Astrocyte (in vitro differentiated cells and primary cell): ENCODE data around the gene PODNL1. TPM values are rescaled to one million over a fixed set of nuclear protein-coding genes. Genes with fewer than 3 reads are reported as not detected.

Source experiments
- DNase-seq: peaks from one replicate; pipeline ENCODE4 v3.0.0-alpha.2; 2010; ENCODE audit warnings: low read depth
- FAIRE-seq: peaks from 2 replicates; lab custom pipeline; 2011; peaks lifted over from hg19 to GRCh38; lab: Jason Lieb, UNC
- H2AFZ ChIP-seq: 2 replicates; pipeline ENCODE4 v1.6.0; 2012; ENCODE audit warnings: low read depth, low read length, inconsistent platforms
- H3K27ac ChIP-seq: 2 replicates; pipeline ENCODE4 v1.5.1; 2011; ENCODE audit warnings: low read depth, low read length, inconsistent platforms
- H3K27me3 ChIP-seq: 2 replicates; pipeline ENCODE4 v1.6.0; 2011; ENCODE audit warnings: low read length, inconsistent platforms; ENCODE audit not compliant: insufficient read depth
- H3K36me3 ChIP-seq: 2 replicates; pipeline ENCODE4 v1.5.1; 2011; ENCODE audit warnings: low read length, inconsistent platforms; ENCODE audit not compliant: insufficient read depth
- H3K4me1 ChIP-seq: 2 replicates; pipeline ENCODE4 v1.5.1; 2011; ENCODE audit warnings: low read length, inconsistent platforms; ENCODE audit not compliant: insufficient read depth
- H3K4me2 ChIP-seq: 2 replicates; pipeline ENCODE4 v1.6.0; 2012; ENCODE audit warnings: low read length, inconsistent platforms
- H3K4me3 ChIP-seq: 2 replicates; pipeline ENCODE4 v1.5.1; 2011; ENCODE audit warnings: low read depth, mild to moderate bottlenecking, low read length, inconsistent platforms; ENCODE audit not compliant: insufficient read depth
- H3K79me2 ChIP-seq: 2 replicates; pipeline ENCODE4 v1.6.0; 2012; ENCODE audit warnings: mild to moderate bottlenecking, low read length, inconsistent platforms; ENCODE audit not compliant: insufficient read depth
- H3K9ac ChIP-seq: 2 replicates; pipeline ENCODE4 v1.6.0; 2012; ENCODE audit warnings: mild to moderate bottlenecking, low read length, inconsistent platforms
- H3K9me3 ChIP-seq: 2 replicates; pipeline ENCODE4 v1.5.1; 2012; ENCODE audit warnings: low read depth, mild to moderate bottlenecking, low read length, inconsistent platforms; ENCODE audit not compliant: insufficient read depth
- H4K20me1 ChIP-seq: 2 replicates; pipeline ENCODE4 v1.6.0; 2012; ENCODE audit warnings: low read length, inconsistent platforms; ENCODE audit not compliant: insufficient read depth
- H3K27ac Mint-ChIP-seq: one replicate; pipeline ENCODE4 v1.8.0; 2021; ENCODE audit warnings: mild to moderate bottlenecking, mixed read lengths; ENCODE audit not compliant: unreplicated experiment
- H3K27me3 Mint-ChIP-seq: one replicate; pipeline ENCODE4 v1.8.0; 2021; ENCODE audit warnings: low read depth, mixed read lengths; ENCODE audit not compliant: unreplicated experiment
- H3K36me3 Mint-ChIP-seq: one replicate; pipeline ENCODE4 v1.8.0; 2021; ENCODE audit warnings: low read depth, mixed read lengths; ENCODE audit not compliant: unreplicated experiment
- H3K4me1 Mint-ChIP-seq: one replicate; pipeline ENCODE4 v1.8.0; 2021; ENCODE audit warnings: low read depth, mixed read lengths; ENCODE audit not compliant: unreplicated experiment
- H3K4me3 Mint-ChIP-seq: one replicate; pipeline ENCODE4 v1.8.0; 2021; ENCODE audit warnings: mild to moderate bottlenecking, moderate library complexity, mixed read lengths; ENCODE audit not compliant: unreplicated experiment
- H3K9me3 Mint-ChIP-seq: one replicate; pipeline ENCODE4 v1.8.0; 2021; ENCODE audit warnings: mild to moderate bottlenecking, mixed read lengths; ENCODE audit not compliant: unreplicated experiment
- EZH2 ChIP-seq: IDR thresholded peaks from 2 replicates; pipeline ENCODE4 v1.6.1; 2012; ENCODE audit warnings: mild to moderate bottlenecking, low read length, inconsistent platforms; ENCODE audit not compliant: insufficient read depth
- total RNA-seq: library from RNA; stranded (reverse); gene quantifications from 2 replicates; pipeline ENCODE4 v1.2.1, GENCODE V29; 2021
- TF ChIP-seq, protein P1 (sequence below): IDR thresholded peaks from 2 replicates; pipeline ENCODE4 v1.5.1; 2011; ENCODE audit warnings: low read depth, mild to moderate bottlenecking, inconsistent platforms, low read length, moderate library complexity; ENCODE audit not compliant: insufficient read depth

Gene PODNL1
- total RNA-seq, 1 donor from 2014 or later, result 3.3 TPM

DNA sequence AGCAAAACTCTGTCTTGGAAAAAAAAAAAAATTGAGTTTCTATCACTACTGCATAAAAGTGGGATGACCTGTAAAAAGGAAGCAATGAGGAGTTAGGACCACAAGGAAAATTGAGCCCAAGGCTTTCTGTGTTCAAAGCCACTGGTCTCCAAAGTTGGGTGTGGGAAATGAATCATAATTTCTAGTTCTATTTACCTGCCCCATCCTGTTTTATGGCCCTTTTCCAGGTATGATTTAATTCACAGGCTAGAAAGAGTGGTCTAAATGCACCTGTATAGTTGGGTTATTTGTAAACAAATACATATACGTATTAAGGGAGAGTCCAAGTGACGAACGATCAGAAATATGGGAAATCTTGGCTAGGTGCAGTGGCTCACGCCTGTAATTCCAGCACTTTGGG, 8.2 kb upstream of the PODNL1 start:
- no peaks in the 10 kb centered on the region for H3K9me3 ChIP-seq
- no peak for DNase-seq
- H3K27ac ChIP-seq, result no peak overlapping the region
- H4K20me1 ChIP-seq, result no peaks in the 10 kb centered on the region
- H3K36me3 ChIP-seq, result no peaks in the 10 kb centered on the region
- no peak for TF ChIP-seq EZH2
- TF ChIP-seq, protein P1, sequence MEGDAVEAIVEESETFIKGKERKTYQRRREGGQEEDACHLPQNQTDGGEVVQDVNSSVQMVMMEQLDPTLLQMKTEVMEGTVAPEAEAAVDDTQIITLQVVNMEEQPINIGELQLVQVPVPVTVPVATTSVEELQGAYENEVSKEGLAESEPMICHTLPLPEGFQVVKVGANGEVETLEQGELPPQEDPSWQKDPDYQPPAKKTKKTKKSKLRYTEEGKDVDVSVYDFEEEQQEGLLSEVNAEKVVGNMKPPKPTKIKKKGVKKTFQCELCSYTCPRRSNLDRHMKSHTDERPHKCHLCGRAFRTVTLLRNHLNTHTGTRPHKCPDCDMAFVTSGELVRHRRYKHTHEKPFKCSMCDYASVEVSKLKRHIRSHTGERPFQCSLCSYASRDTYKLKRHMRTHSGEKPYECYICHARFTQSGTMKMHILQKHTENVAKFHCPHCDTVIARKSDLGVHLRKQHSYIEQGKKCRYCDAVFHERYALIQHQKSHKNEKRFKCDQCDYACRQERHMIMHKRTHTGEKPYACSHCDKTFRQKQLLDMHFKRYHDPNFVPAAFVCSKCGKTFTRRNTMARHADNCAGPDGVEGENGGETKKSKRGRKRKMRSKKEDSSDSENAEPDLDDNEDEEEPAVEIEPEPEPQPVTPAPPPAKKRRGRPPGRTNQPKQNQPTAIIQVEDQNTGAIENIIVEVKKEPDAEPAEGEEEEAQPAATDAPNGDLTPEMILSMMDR, result no peak
- no peaks in the 10 kb centered on the region for H3K4me1 ChIP-seq
- no peaks in the 10 kb centered on the region for H3K79me2 ChIP-seq
- H3K27me3 Mint-ChIP-seq, result peaks cover 3% of the 10 kb centered on the region
- no peak for FAIRE-seq
- peaks cover 4% of the 10 kb centered on the region for H3K9me3 Mint-ChIP-seq
- no peaks in the 10 kb centered on the region for H3K36me3 Mint-ChIP-seq
- peaks cover 3% of the 10 kb centered on the region for H3K27me3 ChIP-seq
- no peak overlapping the region for H3K4me3 ChIP-seq
- H3K9ac ChIP-seq, result no peak overlapping the region
- no peak overlapping the region for H3K27ac Mint-ChIP-seq
- no peak overlapping the region for H3K4me2 ChIP-seq
- no peak overlapping the region for H2AFZ ChIP-seq
- no peak overlapping the region for H3K4me3 Mint-ChIP-seq
- no peaks in the 10 kb centered on the region for H3K4me1 Mint-ChIP-seq

DNA sequence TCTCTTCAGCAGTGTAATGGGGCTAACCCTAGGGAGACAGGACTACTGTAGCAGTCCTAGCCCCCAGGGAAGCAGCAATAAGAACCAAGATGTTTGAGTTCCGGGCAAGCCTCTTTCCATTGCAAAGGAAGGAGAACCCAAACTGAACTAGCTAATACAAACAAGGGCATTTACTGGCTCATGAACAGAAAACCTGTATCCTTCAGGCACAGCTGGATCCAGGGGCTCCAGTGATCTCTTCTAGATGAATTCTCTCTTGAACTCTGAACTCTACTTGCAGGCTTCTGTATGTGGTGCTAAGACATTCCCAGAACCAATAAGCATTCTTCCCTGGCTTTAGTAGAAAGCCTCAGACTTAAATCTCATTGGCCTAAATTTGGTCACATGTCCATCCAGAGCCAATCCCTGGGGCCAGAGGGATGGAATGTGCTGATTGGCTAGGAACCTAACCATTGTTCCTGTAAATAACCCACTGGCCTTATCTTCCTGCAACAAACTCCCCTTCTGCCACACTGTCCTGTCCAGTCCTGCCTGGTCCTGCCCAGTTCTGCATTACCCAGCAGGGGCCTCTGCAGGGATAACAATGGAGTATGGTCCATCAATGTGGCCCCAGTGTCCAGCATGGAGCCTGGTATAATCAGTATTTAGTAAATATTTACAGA, 3.9 kb upstream of the PODNL1 start:
- H3K9me3 ChIP-seq, result no peaks in the 10 kb centered on the region
- DNase-seq (no peak), FAIRE-seq (no peak)
- Mint-ChIP-seq H3K36me3 (no peaks in the 10 kb centered on the region), H3K27me3 (peaks cover 4% of the 10 kb centered on the region), H3K27ac (no peak overlapping the region), H3K4me1 (peaks cover 2% of the 10 kb centered on the region), H3K4me3 (no peak overlapping the region), H3K9me3 (peaks cover 4% of the 10 kb centered on the region)
- H4K20me1 ChIP-seq, result no peaks in the 10 kb centered on the region
- H3K27ac ChIP-seq, result no peak overlapping the region
- TF ChIP-seq, protein P1, result no peak
- no peak for TF ChIP-seq EZH2
- no peaks in the 10 kb centered on the region for H3K36me3 ChIP-seq
- no peak overlapping the region for H3K9ac ChIP-seq
- H3K27me3 ChIP-seq, result peaks cover 3% of the 10 kb centered on the region
- peaks cover 9% of the 10 kb centered on the region for H3K4me1 ChIP-seq
- H2AFZ ChIP-seq, result no peak overlapping the region
- no peaks in the 10 kb centered on the region for H3K79me2 ChIP-seq
- H3K4me3 ChIP-seq, result no peak overlapping the region
- no peak overlapping the region for H3K4me2 ChIP-seq
